Neutrophil (primary cell): ENCODE measurements around the gene FBP1.

ENCODE experiments used
- H3K27ac ChIP-seq: fragments of 200-600 bp; sonication (generic); 2 replicates; pipeline ENCODE4 v1.5.1; 2016; ENCODE audit warnings: mild to moderate bottlenecking, moderate library complexity
- H3K27me3 ChIP-seq: fragments of 200-600 bp; sonication (generic); 2 replicates; pipeline ENCODE4 v1.6.0; 2016; ENCODE audit warnings: mild to moderate bottlenecking
- H3K36me3 ChIP-seq: fragments of 200-600 bp; sonication (generic); 2 replicates; pipeline ENCODE4 v1.5.1; 2017
- H3K4me1 ChIP-seq, 2 experiments: fragments of 200-600 bp in 1 of 2; sonication (generic) in 1 of 2; 1 replicate in 1 of 2; 2 replicates in 1 of 2; pipeline versions ENCODE4 v1.5.1 to v1.6.1; 2013 to 2016; ENCODE audit warnings: low read depth in 1 of 2, low read length in 1 of 2, mild to moderate bottlenecking in 1 of 2, moderate library complexity in 1 of 2; ENCODE audit not compliant: control insufficient read depth in 1 of 2, insufficient read depth in 1 of 2
- H3K4me3 ChIP-seq, 2 experiments: fragments of 200-600 bp in 1 of 2; sonication (generic) in 1 of 2; 1 replicate in 1 of 2; 2 replicates in 1 of 2; pipeline ENCODE4 v1.5.1; 2013 to 2016; ENCODE audit warnings: low read depth in 1 of 2, low read length in 1 of 2, mild to moderate bottlenecking in 1 of 2, moderate library complexity in 1 of 2
- H3K9me3 ChIP-seq: fragments of 200-600 bp; sonication (generic); 2 replicates; pipeline ENCODE4 v1.5.1; 2016
- TF ChIP-seq, protein P1 (sequence below): fragments of 200-600 bp; sonication (generic); IDR thresholded peaks from 2 replicates; pipeline ENCODE4 v1.5.1; 2016; ENCODE audit warnings: antibody characterized with exemption

The FBP1 gene

DNA sequence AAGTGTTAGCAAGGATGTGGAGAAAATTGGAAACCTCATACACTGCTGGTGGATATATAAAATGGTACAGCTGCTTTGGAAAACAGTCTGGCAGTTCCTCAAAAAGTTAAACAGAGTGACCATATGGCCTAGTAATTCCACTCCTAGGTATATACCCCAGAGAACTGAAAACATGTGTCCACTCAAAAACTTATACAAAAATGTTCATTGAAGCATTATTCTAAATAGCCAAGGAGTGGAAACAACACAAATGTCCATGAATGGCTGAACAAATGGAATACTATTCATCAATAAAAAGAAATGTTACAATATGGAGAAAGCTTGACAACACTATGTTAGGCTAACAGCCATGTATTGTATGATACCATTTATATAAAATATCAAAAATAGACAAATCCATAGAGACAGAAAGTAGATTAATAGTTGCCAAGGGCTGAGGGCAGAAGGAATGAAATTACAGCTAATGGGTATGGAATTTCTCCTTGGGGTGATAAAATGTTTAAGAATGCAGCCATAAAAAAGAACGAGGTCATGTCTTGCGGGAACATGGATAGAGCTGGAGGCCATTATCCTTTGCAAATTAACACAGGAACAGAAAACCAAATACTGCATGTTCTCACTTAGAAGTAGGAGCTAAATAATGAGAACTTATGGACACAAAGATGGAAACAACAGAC lies 33.6 kb upstream of the FBP1 start:
- H3K4me3 ChIP-seq = no peak overlapping the region
- H3K27me3 ChIP-seq = no peaks in the 10 kb centered on the region
- no peak overlapping the region for H3K27ac ChIP-seq
- H3K4me1 ChIP-seq = peaks cover 8 to 14% of the 10 kb centered on the region in 2 experiments
- no peaks in the 10 kb centered on the region for H3K9me3 ChIP-seq
- TF ChIP-seq, protein P1, sequence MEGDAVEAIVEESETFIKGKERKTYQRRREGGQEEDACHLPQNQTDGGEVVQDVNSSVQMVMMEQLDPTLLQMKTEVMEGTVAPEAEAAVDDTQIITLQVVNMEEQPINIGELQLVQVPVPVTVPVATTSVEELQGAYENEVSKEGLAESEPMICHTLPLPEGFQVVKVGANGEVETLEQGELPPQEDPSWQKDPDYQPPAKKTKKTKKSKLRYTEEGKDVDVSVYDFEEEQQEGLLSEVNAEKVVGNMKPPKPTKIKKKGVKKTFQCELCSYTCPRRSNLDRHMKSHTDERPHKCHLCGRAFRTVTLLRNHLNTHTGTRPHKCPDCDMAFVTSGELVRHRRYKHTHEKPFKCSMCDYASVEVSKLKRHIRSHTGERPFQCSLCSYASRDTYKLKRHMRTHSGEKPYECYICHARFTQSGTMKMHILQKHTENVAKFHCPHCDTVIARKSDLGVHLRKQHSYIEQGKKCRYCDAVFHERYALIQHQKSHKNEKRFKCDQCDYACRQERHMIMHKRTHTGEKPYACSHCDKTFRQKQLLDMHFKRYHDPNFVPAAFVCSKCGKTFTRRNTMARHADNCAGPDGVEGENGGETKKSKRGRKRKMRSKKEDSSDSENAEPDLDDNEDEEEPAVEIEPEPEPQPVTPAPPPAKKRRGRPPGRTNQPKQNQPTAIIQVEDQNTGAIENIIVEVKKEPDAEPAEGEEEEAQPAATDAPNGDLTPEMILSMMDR = no peak
- no peaks in the 10 kb centered on the region for H3K36me3 ChIP-seq

DNA sequence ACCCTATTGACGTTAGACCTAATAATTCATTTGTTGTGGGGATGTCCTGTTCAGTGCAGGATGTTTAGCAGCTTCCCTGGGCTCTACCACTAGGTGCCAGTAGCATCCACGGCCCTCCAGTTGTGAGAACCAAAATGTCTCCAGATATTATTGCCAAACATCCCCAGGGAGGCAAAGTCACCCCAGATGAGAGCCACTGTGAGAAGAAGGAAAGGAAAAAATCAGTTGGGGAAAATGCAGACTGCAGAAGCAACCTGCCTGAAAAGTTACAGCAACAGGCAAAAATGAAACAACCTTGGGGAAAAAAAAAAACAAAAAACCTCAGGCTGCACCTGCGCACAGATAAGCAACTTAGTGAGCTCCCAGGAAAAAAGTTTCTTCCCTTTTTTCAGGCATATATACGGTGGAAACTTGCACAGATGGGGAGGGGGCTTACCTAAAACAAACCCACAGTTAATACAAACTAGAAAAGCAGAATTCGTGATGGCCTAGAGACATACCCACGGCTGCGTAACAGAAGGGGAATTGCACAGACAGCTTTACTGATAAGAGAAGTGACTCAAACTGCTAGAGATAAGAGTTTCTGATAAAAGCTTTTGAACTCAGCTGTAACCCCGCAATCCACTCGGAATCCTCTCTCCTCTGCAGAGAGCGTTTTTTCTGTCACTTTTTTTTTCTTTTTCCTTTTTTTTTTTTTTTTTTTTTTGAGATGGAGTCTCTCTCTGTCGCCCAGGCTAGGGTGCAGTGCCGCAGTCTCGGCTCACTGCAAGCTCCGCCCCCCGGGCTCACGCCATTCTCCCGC lies 29.8 kb upstream of the FBP1 start:
- Histone ChIP-seq H3K4me1 (peaks cover 15 to 21% of the 10 kb centered on the region in 2 experiments), H3K9me3 (no peaks in the 10 kb centered on the region), H3K4me3 (peak overlapping the region; percentile 56 to 60), H3K27ac (peak overlapping the region; percentile 65), H3K27me3 (no peaks in the 10 kb centered on the region), H3K36me3 (no peaks in the 10 kb centered on the region)
- TF ChIP-seq, protein P1 = peak; percentile 43

DNA sequence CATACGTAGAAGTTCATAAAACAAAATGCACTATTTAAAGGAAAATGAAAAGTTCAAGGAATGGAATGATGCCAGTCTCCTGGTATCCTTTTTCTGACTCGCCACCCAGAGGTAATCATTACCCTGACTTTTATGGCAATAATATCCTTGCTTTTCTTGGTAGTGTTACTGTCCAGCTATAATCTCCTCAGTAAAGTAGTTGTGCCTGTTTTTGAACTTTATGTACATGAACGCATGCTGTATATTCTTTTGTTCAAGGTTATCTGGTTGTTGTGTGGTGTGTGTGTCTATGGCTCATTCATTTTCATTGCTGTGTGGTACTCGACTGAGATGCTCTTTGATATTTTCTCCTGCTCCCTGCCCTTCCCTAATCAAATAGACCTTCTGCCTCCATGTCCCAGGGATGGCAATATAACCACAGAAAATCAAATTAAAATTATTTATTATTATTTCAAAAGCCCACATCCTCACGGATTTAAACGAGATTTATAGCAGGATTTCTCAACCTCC lies 29.2 kb upstream of the FBP1 start:
- peak overlapping the region; percentile 65 for H3K27ac ChIP-seq
- TF ChIP-seq, protein P1 = no peak
- peak overlapping the region; percentile 56 to 60 for H3K4me3 ChIP-seq

DNA sequence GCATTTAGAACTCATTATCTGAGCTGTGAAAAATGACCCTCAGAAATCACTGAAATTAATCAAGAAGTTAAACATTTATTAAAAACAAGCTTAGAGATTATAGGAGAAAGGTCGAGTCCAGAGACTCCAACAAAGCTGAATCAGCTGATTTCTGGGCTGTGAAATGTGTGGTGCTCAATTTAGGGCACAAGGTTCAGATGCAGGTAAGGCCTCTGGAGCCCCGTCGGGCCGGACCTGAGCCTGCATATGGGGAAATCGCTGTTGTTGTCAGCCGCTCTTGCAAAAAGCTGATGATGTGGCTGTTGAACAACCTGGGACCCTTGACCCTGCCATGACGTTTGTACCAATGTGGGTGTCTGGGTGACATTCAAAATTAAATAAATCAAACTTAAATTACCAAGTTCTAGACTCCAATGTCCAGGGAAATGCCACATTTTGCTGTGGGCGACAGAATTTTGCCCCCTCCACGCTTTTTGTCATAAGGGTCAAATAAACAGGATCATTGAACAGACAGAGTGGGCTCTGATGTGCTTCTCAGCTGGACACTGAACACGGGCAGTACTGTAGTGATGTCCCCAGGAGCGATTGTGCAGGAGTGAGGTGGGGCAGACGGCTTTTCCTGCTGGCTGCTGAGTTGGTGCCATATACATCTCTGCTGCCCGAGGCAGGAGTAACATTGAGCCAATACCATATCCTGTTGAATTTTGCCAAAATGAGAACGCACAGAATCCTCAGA lies 27.2 kb upstream of the FBP1 start:
- Histone ChIP-seq H3K36me3 (no peaks in the 10 kb centered on the region), H3K4me1 (peaks cover 15 to 21% of the 10 kb centered on the region in 2 experiments), H3K4me3 (no peak overlapping the region), H3K27ac (no peak overlapping the region), H3K9me3 (no peaks in the 10 kb centered on the region), H3K27me3 (no peaks in the 10 kb centered on the region)
- TF ChIP-seq, protein P1 = no peak

More for the DNA sequence above, 29.2 kb upstream of the FBP1 start:
- Histone ChIP-seq H3K9me3 (no peaks in the 10 kb centered on the region), H3K36me3 (no peaks in the 10 kb centered on the region), H3K27me3 (no peaks in the 10 kb centered on the region), H3K4me1 (peaks cover 15 to 21% of the 10 kb centered on the region in 2 experiments)

DNA sequence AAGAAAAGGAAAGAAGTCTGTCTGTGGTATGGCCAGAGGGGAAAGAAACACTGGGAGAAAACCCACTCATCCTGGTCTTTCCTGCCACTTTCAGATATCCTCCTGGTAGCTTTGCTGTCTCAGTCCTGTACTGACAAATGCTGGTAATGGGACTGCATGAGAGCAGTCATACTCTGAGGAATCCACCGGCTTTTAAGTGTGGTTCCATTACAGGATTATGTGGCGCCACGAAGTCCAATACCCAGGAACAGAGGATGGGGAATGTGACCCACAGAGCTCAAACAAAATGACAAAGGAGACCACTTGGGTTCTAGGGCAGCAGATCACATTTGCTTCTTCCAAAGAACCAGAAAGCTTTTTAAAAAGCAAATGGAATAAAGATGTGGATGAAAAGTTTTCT lies 26.3 kb upstream of the FBP1 start:
- TF ChIP-seq, protein P1 = no peak
- H3K4me1 ChIP-seq = peaks cover 15 to 21% of the 10 kb centered on the region in 2 experiments
- no peaks in the 10 kb centered on the region for H3K36me3 ChIP-seq
- H3K27ac ChIP-seq = no peak overlapping the region
- no peak overlapping the region for H3K4me3 ChIP-seq
- H3K27me3 ChIP-seq = no peaks in the 10 kb centered on the region
- no peaks in the 10 kb centered on the region for H3K9me3 ChIP-seq
